ENCODE measurements around the gene ANO2.
"Not testable (repeated sequence)": the region's sequence is repeated elsewhere in the genome, so short reads cannot be mapped to it uniquely, and the experiment has no call there.

The ANO2 gene

DNA sequence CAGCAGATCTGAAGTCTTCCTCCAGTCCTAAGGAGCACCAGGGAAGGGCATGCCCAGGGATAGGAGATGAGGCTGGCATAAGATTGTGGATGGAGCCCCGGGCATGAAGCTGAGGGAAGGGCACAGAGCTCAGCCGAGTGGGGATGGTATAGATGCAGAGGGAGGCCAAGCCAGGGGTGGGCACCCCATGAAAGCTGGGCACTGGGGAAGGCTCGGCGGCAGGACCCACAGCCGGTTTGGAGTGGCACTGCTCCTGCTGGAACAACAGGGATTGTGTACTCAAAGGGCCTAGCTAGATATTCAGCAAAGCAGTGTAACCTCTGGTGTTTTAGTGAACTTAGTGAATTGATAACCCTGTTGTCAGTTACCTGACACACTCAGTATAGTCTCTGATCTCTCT is 396.0 kb downstream of the ANO2 start:
- DNase-seq (ENCODE audit: low read depth in 2 of 2), result no peak

DNA sequence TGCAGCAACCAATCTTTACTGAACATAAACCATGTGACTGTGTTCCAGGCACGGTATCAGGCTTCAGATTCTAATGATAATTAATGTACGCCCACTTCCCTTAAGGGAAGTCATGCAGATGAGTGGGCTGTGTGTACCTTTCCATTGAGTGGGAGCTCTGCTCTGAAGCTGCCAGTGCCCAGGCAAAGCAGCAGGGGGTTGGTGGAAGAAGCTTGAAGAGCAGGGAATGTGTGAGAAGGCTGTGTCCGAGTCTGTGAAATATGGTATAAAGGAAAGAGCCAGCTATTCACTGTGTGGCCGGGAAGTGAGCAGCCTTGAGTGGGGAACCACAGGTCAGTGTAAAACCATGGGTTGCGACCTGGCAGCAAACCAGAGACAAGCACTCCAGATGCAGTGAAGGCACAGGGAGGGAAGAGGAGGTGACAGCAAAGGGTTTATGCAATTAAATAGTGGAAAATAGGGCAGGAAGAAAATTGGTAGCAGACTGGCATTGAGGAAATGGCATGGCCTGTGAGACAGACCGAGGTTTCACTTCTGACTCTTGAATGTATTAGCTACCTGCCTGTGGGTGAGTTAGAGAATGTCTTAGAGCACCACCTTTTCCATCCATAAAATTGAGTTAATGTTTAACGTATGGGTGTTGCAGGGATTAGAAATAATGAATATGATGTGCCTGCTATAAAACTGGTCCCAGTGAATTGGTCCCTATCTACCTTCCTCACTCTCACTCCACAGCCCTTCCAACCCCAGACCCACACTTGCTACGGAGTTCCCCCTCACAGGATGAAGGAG is 396.7 kb downstream of the ANO2 start:
- DNase-seq (ENCODE audit: low read depth in 2 of 2), result no peak

GRCh38 chr12:5546616-5547015 is 398.4 kb downstream of the ANO2 start:
- DNase-seq (ENCODE audit: low read depth in 2 of 2), result no peak

DNA sequence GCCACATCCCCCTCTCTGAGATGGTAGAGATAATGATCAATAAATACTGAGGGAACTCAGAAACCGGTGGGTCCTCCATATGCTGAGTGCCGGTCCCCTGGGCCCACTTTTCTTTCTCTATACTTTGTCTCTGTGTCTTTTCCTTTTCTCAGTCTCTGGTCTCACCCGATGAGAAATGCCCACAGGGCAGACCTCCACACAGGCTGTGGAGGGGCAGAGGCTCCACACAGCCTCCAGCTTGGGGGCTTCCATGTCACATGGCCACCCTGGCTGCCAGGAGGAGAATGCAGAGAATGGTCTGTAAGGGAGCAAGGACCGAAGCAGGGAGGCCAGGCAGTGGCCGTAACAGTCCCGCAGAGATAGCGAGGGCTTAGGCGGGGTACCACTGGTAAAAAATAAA is 407.3 kb downstream of the ANO2 start:
- no peak for DNase-seq (ENCODE audit: low read depth in 2 of 2)

DNA sequence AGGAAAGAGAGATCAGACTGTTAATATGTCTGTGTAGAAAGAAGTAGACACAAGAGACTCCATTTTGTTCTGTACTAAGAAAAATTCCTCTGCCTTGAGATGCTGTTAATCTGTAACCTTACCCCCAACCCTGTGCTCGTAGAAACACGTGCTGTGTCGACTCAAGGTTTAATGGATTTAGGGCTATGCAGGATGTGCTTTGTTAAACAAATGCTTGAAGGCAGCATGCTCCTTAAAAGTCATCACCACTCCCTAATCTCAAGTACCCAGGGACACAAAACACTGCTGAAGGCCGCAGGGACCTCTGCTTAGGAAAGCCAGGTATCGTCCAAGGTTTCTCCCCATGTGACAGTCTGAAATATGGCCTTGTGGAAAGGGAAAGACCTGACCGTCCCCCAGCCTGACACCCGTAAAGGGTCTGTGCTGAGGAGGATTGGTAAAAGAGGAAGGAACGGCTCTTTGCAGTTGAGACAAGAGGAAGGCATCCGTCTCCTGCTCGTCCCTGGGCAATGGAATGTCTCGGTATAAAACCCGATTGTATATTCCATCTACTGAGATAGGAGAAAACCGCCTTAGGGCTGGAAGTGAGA is 407.9 kb downstream of the ANO2 start:
- not testable (repeated sequence) for DNase-seq (ENCODE audit: low read depth in 2 of 2)

DNA sequence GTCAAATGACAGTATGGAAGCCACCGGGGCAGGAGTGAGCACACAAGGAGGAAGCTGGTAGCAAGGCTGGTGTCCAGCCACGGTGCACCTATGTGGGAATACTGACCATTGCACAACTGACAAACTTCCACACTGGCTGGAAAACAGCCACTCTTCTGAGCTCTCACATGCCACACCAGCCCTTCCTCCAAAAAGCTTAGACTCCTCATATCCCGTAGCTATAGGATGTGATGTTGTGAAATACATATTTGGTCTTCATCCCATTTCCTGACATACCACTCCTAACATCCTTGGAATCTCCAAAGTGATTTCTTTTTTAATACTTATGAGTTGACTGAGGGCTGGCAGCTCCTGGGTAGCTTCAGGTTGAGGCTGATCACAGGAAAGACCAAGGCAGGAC is 409.5 kb downstream of the ANO2 start:
- no peak for DNase-seq (ENCODE audit: low read depth in 2 of 2)

GRCh38 chr12:5534426-5535199 is 410.4 kb downstream of the ANO2 start:
- DNase-seq (ENCODE audit: low read depth in 2 of 2), result no peak

- DNase-seq (ENCODE audit: low read depth in 2 of 2), result no peak
Observed at GRCh38 chr12:5533368-5533767, 411.7 kb downstream of the ANO2 start.

GRCh38 chr12:5525783-5526367 is 419.2 kb downstream of the ANO2 start:
- no peak for DNase-seq (ENCODE audit: low read depth in 2 of 2)

DNA sequence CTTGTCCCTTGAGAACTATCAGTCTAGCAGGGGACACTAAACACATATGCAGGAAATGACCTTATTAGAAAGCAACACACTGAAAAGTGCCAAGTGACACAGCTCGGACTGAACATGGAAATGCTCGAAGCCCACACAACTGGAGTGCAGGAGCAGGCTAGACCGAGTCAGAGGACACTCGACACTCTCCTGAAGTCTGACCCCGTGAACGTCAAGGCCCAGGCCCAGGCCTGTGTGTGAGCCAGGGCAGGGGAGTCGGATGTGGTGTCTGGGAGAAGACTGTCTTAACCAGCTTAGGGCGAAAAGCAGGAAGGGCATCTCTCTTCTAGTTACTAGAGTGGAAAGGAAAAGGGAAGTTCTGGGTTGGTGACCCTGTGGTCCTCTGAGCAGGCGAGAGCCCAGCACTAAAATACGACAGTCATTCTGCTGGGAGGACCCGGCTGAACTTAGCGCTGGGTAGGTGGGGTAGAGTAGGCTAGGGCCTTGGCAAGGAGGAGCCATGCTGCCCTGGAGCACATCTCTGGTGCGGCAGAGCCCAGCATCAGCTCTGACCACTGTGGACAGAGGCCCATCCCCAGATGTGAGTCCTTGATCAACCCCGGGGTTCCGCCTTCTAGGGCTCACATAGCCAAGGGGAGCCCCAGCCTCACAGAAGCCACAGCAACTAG is 420.2 kb downstream of the ANO2 start:
- no peak for DNase-seq (ENCODE audit: low read depth in 2 of 2)

- no peak for DNase-seq (ENCODE audit: low read depth in 2 of 2)
Observed at GRCh38 chr12:5524116-5524768, 420.8 kb downstream of the ANO2 start.

DNA sequence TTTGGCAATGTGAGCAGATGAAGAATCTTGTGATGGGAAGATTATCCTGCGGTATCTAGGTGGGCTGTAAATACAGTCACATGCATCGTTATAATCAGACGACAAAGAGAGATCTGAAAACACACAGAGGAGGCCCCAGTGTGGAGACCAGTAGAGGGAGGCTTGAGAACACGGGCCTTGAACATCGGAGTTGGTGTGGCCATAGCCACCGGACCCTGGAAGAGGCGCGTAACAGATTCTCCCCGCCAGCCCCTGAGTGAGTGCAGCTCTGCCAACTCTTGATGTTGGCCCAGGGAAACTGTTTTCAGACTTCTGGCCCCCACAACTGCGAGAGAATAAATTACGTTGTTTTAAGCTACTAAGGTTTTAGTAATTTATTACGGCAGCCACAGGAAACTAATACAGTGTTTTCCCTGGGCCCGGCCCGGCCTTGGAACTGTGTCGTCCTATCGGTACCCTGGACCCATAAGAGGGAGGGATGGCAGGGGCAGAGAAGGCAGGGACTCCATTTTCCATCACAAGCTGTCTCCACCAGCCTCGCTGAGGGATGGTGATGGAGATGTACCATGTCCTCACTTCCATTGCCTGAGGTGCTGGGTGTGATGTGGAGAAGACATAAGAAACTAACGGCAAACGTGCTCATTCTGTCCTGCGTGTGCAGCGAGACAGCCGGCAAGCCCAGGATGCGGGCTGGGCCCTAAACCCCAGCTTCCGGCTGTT is 421.5 kb downstream of the ANO2 start:
- no peak for DNase-seq (ENCODE audit: low read depth in 2 of 2)

DNA sequence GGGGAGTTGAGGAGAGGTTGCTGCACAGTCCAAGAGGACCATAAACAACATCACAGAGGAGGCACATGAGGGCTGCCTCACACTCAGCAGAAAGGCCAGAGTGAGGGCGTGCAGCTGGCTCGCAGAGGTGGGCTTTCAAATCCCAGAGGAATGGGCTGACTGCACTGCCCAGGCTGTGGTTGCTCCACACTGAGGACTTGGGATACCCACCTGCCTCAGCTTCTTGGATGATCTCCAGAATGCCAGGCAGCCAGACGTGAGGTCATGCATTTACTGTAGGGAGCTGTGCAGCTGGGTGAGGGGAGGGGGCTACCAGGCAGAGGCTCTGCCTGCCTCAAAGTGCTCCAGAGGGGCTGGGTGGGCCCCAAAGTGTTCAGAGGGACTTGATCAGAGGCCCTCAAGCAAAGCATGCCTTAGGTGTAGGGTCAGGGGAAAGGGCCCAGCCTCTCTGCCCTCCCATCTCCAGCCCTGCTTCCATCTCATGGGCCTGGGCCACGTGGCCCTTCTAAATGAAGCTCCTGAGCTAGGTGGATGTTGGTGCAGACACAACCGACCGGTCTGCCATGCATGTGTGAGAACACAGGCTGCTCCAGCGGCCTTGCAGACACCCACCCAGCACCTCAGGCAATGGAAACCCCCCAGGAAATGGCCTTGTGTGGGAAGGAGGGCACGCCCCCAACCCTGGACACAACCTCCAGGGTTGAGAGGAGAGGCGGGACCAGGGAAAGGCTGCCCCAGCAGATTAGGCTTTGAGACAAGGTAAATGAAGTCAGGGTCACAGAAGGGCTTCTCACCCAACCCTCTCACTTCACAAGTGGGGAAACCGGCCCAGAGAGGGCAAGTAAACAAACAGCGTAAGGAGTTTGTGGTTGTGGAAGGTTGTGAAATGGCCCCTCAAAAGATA is 422.4 kb downstream of the ANO2 start:
- DNase-seq (ENCODE audit: low read depth in 2 of 2), result no peak

DNA sequence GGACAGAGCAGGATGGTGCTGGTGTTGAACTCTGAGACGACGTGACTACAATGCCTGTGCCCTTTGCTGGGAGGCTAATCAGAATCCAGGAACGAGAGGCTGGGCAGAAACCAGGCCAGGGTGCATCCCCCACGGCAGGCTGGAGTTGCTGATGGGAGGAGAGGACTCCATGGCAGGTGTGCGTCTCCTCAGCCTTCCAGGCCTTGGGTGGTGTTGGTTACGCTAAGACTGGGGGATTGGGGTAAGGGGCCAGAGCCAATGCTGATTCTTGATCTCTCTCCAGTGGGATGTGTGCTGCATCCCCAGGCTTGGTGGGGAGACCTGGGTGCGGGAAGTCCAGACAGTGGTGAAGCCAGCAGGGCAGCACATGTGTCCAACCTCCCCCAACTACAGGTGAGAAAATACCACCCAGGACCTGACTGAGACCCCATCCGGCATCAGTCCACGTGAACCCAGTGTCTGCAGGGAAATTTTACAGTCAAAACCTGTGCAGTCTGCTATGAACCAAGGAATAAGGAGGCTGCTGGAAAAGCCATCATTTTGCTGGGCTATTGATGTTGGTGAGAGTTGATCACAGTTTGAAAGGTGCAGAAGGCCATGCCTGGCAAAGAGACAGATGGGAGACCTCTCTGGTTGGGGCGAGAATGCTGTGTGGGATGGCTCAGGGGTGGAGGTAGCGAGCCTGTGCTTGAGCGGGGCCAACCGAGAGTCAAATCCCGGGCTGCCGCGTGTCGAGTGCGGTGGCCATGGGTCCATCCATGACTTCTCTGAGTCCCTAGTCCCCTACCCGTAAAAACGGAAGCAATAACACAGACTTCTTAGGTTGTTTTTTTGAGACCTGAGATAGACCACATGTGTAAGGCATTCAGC is 423.4 kb downstream of the ANO2 start:
- no peak for DNase-seq (ENCODE audit: low read depth in 2 of 2)

GRCh38 chr12:5520831-5521230 is 424.2 kb downstream of the ANO2 start:
- no peak for DNase-seq (ENCODE audit: low read depth in 2 of 2)

DNA sequence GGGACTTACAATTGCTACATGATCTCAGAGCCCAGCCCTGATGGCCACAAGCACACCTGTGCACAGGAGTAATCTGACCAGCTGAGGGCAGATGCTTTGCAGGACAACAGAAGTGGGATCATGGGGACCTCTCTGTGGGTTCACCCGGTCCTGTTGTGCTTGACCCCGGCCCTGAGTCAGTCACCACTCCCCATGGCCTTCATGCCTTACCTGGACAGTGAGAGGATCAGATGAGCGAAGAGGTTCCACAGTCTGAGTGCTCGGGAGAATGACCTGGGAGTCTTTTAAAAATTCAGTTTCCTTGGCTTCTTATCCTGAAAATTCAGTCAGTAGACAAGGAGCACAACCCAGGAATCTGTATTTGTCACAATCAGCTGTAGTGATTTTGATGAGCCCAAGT is 425.0 kb downstream of the ANO2 start:
- no peak for DNase-seq (ENCODE audit: low read depth in 2 of 2)

DNA sequence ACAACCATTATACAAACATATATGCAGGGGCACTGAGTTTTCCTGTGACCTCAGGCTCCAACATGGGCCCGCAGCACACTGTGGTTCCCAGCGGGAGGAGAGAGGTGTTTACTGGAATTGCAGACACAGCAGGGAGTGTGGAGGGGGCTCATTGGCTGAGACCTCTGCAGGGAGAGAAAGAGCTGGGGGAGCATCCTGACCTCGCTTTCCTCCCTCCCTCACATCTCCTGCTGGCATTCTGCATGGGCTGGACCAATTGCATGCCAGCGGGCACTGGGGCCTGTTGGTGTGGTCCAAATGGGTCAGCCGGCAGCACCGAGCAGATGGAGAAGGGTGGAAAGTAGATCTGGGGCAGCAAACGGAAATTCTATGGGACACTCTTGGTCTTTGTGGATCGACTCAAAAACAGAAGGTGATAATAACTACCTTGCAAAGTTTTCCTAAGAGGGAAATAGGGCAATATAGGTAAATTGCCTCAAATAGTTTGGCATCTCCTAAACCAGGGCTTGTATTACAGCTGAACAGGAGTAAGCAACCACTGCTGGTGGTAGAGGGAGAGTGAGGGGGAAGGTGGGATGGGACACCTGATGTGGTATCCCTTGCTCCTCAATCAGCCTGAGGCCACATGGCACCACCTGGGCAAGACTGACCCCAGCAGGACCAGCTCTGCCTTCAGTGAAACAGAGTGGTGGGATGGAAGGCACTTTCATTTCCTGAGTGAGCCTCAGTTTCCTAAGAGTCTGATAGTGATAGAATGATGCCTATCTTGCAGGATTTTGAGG is 426.3 kb downstream of the ANO2 start:
- DNase-seq (ENCODE audit: low read depth in 2 of 2), result no peak

Data from stimulated activated CD8-positive, alpha-beta memory T cell treated with anti-CD3 and anti-CD28 coated beads, Interleukin-15, amount 100 ng/mL, for 4 hours (primary cell).